Measurements from ENCODE around the gene PURB. TPM values are rescaled to one million over a fixed set of nuclear protein-coding genes. Genes with fewer than 3 reads are reported as not detected.

PURB gene
- total and polyA plus RNA-seq, 9 of the 15 experiments (the other 6 are each of a cell fraction or from before 2014, with no cell fraction given): 1.6 to 14.1 (median 8.8) TPM

DNA sequence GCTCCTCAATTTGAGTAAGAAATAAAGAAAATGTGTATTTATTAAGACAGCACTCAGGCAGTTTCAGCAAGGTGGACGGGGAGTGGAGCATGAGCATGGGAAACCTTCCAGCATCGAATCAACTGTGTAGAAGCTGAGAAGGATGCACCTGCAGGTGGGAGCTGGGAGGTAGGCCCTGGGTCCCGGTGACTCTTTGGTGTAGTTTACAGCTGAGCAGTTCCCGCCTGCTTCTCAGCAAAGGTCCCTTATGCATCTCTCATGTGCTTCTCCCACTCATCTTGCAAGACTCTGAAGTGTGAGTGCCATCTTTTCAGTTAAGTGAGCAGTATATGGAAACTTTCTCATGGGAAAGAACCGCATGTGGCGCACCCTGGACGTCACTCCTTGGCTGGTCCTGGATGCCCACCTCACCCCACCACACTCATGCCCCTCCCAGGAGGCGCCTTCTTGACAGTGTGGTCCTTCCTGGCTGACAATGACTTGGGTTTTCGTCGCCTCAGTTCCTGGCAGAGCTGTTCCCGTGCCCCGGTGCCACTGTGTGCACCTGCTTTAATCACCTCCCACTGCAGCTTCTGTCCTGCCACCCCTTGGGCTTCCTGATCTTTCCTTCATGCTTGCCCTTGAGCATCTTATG, 19.8 kb upstream of the PURB start:
- intact Hi-C loops (cut with micrococcal nuclease) (no loop called here), in situ Hi-C loops (cut with MboI) (no loop called here)
- H3K27me3 ChIP-seq (ENCODE audit: control insufficient read depth in 2 of 2, insufficient read depth in 2 of 2, low read length in 2 of 2): peaks cover 0 to 11% of the 10 kb centered on the region in 2 experiments; a peak in 2 of 5 replicates
- ChIA-PET POLR2A (interaction anchor here (0.8 to 3.1 kb wide), 3 partner anchors 10 to 70 kb away, joined by 3 to 14 read pairs (median 6); partner anchors contain the start of gene PURB), CTCF (ENCODE audit: low intra/inter-chr PET ratio) (no interaction called here)
- H3K4me3 ChIP-seq: no peak overlapping the region
- no peak overlapping the region for H2AFZ ChIP-seq (ENCODE audit: low read depth, low read length)
- no peak for DNase-seq (ENCODE audit: extremely low read depth in 1 of 4, low spot score in 3 of 4)
- H3K4me1 ChIP-seq (replicated peaks in 1 of 2; ENCODE audit: control insufficient read depth in 2 of 2, insufficient read depth in 2 of 2, low read length in 2 of 2): no peaks in the 10 kb centered on the region; a peak in 1 of 5 replicates
- no peak for FAIRE-seq
- H3K27ac ChIP-seq (ENCODE audit: extremely low read depth, low read depth, low read length): no peak overlapping the region
- H3K79me2 ChIP-seq (ENCODE audit: control insufficient read depth, insufficient read depth, low read length): no peaks in the 10 kb centered on the region
- H4K20me1 ChIP-seq (replicated peaks; ENCODE audit: control insufficient read depth, insufficient read depth, low read length): no peaks in the 10 kb centered on the region
- WGBS (ENCODE audit: insufficient coverage, low coverage, missing lambda C conversion rate): 20% methylated on average over 12 of the region's 12 CpGs
- peak overlapping the region in 1 of 2 experiments; percentile 74; a peak in 1 of 4 replicates for H3K9ac ChIP-seq (ENCODE audit: insufficient read depth in 1 of 2, low read depth in 2 of 2, low read length in 2 of 2)
- no peaks in the 10 kb centered on the region for H3K9me3 ChIP-seq (replicated peaks; ENCODE audit: control insufficient read depth, insufficient read depth, low read depth, low read length)
- peak; percentile 28; the same call in 2 of the 3 replicates for ATAC-seq
- no peaks in the 10 kb centered on the region for H3K36me3 ChIP-seq (ENCODE audit: control insufficient read depth, insufficient read depth, low read length)
- H3K9me1 ChIP-seq (ENCODE audit: control insufficient read depth, insufficient read depth, low read length): no peaks in the 10 kb centered on the region
- TF ChIP-seq MEF2A (IDR thresholded peaks at IDR 0.05; ENCODE audit: control insufficient read depth, low read depth, low read length) (no peak), PATZ1 (CRISPR knock-in tag; IDR thresholded peaks at IDR 0.05; ENCODE audit: borderline replicate concordance) (no peak), ETV6 (IDR thresholded peaks at IDR 0.05; ENCODE audit: borderline replicate concordance in 1 of 2, low read depth in 2 of 2, low read length in 1 of 2) (no peak), ETV6 (CRISPR knock-in tag; IDR thresholded peaks at IDR 0.05; ENCODE audit: borderline replicate concordance) (no peak), HDAC8 (tag; IDR thresholded peaks at IDR 0.05) (no peak), ZNF717 (CRISPR knock-in tag; IDR thresholded peaks at IDR 0.05) (no peak)
- TF ChIP-seq, protein P1, sequence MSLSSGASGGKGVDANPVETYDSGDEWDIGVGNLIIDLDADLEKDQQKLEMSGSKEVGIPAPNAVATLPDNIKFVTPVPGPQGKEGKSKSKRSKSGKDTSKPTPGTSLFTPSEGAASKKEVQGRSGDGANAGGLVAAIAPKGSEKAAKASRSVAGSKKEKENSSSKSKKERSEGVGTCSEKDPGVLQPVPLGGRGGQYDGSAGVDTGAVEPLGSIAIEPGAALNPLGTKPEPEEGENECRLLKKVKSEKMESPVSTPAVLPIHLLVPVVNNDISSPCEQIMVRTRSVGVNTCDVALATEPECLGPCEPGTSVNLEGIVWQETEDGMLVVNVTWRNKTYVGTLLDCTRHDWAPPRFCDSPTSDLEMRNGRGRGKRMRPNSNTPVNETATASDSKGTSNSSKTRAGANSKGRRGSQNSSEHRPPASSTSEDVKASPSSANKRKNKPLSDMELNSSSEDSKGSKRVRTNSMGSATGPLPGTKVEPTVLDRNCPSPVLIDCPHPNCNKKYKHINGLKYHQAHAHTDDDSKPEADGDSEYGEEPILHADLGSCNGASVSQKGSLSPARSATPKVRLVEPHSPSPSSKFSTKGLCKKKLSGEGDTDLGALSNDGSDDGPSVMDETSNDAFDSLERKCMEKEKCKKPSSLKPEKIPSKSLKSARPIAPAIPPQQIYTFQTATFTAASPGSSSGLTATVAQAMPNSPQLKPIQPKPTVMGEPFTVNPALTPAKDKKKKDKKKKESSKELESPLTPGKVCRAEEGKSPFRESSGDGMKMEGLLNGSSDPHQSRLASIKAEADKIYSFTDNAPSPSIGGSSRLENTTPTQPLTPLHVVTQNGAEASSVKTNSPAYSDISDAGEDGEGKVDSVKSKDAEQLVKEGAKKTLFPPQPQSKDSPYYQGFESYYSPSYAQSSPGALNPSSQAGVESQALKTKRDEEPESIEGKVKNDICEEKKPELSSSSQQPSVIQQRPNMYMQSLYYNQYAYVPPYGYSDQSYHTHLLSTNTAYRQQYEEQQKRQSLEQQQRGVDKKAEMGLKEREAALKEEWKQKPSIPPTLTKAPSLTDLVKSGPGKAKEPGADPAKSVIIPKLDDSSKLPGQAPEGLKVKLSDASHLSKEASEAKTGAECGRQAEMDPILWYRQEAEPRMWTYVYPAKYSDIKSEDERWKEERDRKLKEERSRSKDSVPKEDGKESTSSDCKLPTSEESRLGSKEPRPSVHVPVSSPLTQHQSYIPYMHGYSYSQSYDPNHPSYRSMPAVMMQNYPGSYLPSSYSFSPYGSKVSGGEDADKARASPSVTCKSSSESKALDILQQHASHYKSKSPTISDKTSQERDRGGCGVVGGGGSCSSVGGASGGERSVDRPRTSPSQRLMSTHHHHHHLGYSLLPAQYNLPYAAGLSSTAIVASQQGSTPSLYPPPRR (CRISPR knock-in tag; IDR thresholded peaks at IDR 0.05; ENCODE audit: borderline replicate concordance): no peak
- no peak overlapping the region for H3K4me2 ChIP-seq (ENCODE audit: insufficient read depth, low read length)
- BruUV-seq (replicated peaks): no TSS peak

All from K562 (cell line).